ENCODE data around the gene TXNDC2. TPM values are rescaled to one million over a fixed set of nuclear protein-coding genes. Genes with fewer than 3 reads are reported as not detected.
A peak's percentile ranks its signal among the peaks of the same experiment; 100 is the strongest.

Gene TXNDC2
- total and polyA plus RNA-seq, 9 of the 15 experiments (the other 6 are each of a cell fraction or from before 2014, with no cell fraction given) = 1.2 to 4.9 (median 2.3) TPM

- TF ChIP-seq RAD21 (CRISPR knock-in tag; conservative IDR thresholded peaks at IDR 0.05 in 1 of 2, IDR thresholded peaks at IDR 0.05 in 1 of 2) = peak in 1 of 2 experiments; percentile 34; a peak in 2 of 4 replicates
- TF ChIP-seq FOSL1 (tag; conservative IDR thresholded peaks at IDR 0.05) = peak; percentile 34; the same call in 1 of the 2 replicates
- no peak for TF ChIP-seq ZMIZ1 (IDR thresholded peaks at IDR 0.05; ENCODE audit: low read depth in 2 of 2, low read length in 2 of 2)
- TF ChIP-seq RHOXF2B (CRISPR knock-in tag; conservative IDR thresholded peaks at IDR 0.05) = no peak
- TF ChIP-seq EZH2 (IDR thresholded peaks at IDR 0.05; ENCODE audit: borderline replicate concordance, low read depth, low read length) = no peak
- TF ChIP-seq HMGXB4 (CRISPR knock-in tag; IDR thresholded peaks at IDR 0.05) = no peak
- TF ChIP-seq LARP7 (IDR thresholded peaks at IDR 0.05) = no peak
- no peak for TF ChIP-seq C11orf30 (IDR thresholded peaks at IDR 0.05; ENCODE audit: low read depth)
- TF ChIP-seq XRCC4 (IDR thresholded peaks at IDR 0.05; ENCODE audit: extremely low read depth, insufficient read depth, insufficient read length) = no peak
- no peak for TF ChIP-seq IFI16 (CRISPR knock-in tag; IDR thresholded peaks at IDR 0.05)
These were observed 18.6 kb upstream of the TXNDC2 start (continued) for GRCh38 chr18:9867071-9867594.

All from K562 (cell line).